SK-N-SH (cell line): ENCODE data around the gene ADGRL3. TPM values are rescaled to one million over a fixed set of nuclear protein-coding genes. Genes with fewer than 3 reads are reported as not detected.

Experiments
- CTCF ChIA-PET: fragments of 300-600, 350-600 bp; formaldehyde crosslinking; extraction: SDS; loops from one replicate; lab custom pipeline; 2021; lab: Yijun Ruan, JAX
- POLR2A ChIA-PET: fragments of 350-600 bp; sonication (Branson Sonifier 250); formaldehyde crosslinking; extraction: SDS; loops from one replicate; lab custom pipeline; 2020; ENCODE audit warnings: antibody characterized with exemption, inconsistent platforms; lab: Yijun Ruan, JAX
- DNase-seq: peaks from one replicate; pipeline ENCODE4 v3.0.0; 2012
- H2AFZ ChIP-seq: fragments of 200-600 bp; sonication (generic); 2 replicates; pipeline ENCODE4 v1.8.1; 2016; ENCODE audit warnings: antibody characterized with exemption, mild to moderate bottlenecking, low read depth
- H3F3A ChIP-seq: fragments of 200-600 bp; sonication (generic); replicated peaks from 2 replicates; pipeline ENCODE3; 2016; ENCODE audit warnings: antibody characterized with exemption, mild to moderate bottlenecking; ENCODE audit not compliant: insufficient read depth
- H3K27ac ChIP-seq, 2 experiments: fragments of 200-500 bp in 1 of 2; fragments of 200-600 bp in 1 of 2; sonication (Bioruptor generic) in 1 of 2; sonication (generic), shearing (Covaris generic) in 1 of 2; 2 replicates each; pipeline versions ENCODE4 v1.5.1 to v1.6.1; 2014 to 2016; ENCODE audit warnings: low read depth in 2 of 2, inconsistent platforms in 1 of 2, low read length in 1 of 2, mild to moderate bottlenecking in 1 of 2, mixed read lengths in 1 of 2
- H3K27me3 ChIP-seq: fragments of 200-600 bp; sonication (generic), shearing (Covaris generic); 2 replicates; pipeline ENCODE4 v1.6.1; 2016; ENCODE audit warnings: mixed run types; ENCODE audit not compliant: insufficient read depth
- H3K36me3 ChIP-seq, 2 experiments: fragments of 200-500 bp in 1 of 2; fragments of 200-600 bp in 1 of 2; sonication (Bioruptor generic) in 1 of 2; sonication (generic) in 1 of 2; replicated peaks in 1 of 2; 2 replicates each; pipeline versions ENCODE3 to v1.5.1; 2014 to 2016; ENCODE audit warnings: low read length in 1 of 2, mild to moderate bottlenecking in 1 of 2; ENCODE audit not compliant: insufficient read depth in 2 of 2, control insufficient read depth in 1 of 2
- H3K4me1 ChIP-seq, 2 experiments: fragments of 200-500 bp in 1 of 2; fragments of 200-600 bp in 1 of 2; sonication (Bioruptor generic) in 1 of 2; sonication (generic), shearing (Covaris generic) in 1 of 2; 2 replicates each; pipeline versions ENCODE4 v1.5.1 to v1.6.1; 2014 to 2016; ENCODE audit warnings: low read depth in 1 of 2, low read length in 1 of 2, mixed run types in 1 of 2; ENCODE audit not compliant: insufficient read depth in 2 of 2, control insufficient read depth in 1 of 2
- H3K4me2 ChIP-seq: fragments of 200-600 bp; sonication (generic), shearing (Covaris generic); 2 replicates; pipeline ENCODE4 v1.6.1; 2017; ENCODE audit warnings: mixed run types
- H3K4me3 ChIP-seq, 2 experiments: fragments of 200-500 bp in 1 of 2; fragments of 200-600 bp in 1 of 2; sonication (Bioruptor generic) in 1 of 2; sonication (generic), shearing (Covaris generic) in 1 of 2; 2 replicates each; pipeline versions ENCODE4 v1.5.1 to v1.8.1; 2014 to 2016; ENCODE audit warnings: low read depth in 2 of 2, inconsistent platforms in 1 of 2, low read length in 1 of 2, mild to moderate bottlenecking in 1 of 2, mixed read lengths in 1 of 2, moderate library complexity in 1 of 2
- H3K79me2 ChIP-seq: fragments of 200-600 bp; sonication (generic); 2 replicates; pipeline ENCODE4 v1.8.1; 2017; ENCODE audit warnings: mild to moderate bottlenecking; ENCODE audit not compliant: insufficient read depth
- H3K9ac ChIP-seq: fragments of 200-600 bp; sonication (generic); 2 replicates; pipeline ENCODE4 v1.6.1; 2017; ENCODE audit warnings: mixed run types
- H3K9me2 ChIP-seq: fragments of 200-600 bp; sonication (generic); 2 replicates; pipeline ENCODE4 v1.6.1; 2017; ENCODE audit warnings: mixed run types
- H3K9me3 ChIP-seq: fragments of 200-600 bp; sonication (generic); 2 replicates; pipeline ENCODE4 v1.6.1; 2017; ENCODE audit warnings: mixed run types, mild to moderate bottlenecking, moderate library complexity
- H4K20me1 ChIP-seq: fragments of 200-600 bp; sonication (generic); 2 replicates; pipeline ENCODE4 v1.6.1; 2017; ENCODE audit warnings: mild to moderate bottlenecking, mixed run types; ENCODE audit not compliant: insufficient read depth
- CHD2 ChIP-seq: fragments of 150-350 bp; IDR thresholded peaks from 2 replicates; pipeline ENCODE4 v1.6.1; 2018; ENCODE audit warnings: low read length; ENCODE audit not compliant: partially characterized antibody
- CTCF ChIP-seq: fragments of 200-600 bp; sonication (generic); IDR thresholded peaks from 2 replicates; pipeline ENCODE4 v1.6.1; 2017; ENCODE audit warnings: antibody characterized with exemption, mild to moderate bottlenecking, moderate library complexity
- EP300 ChIP-seq, 2 experiments: IDR thresholded peaks; 2 replicates each; pipeline versions ENCODE4 v1.4.0 to v1.6.1; 2012; ENCODE audit warnings: borderline replicate concordance in 1 of 2, low read depth in 1 of 2, low read length in 1 of 2
- JUND ChIP-seq: IDR thresholded peaks from 2 replicates; pipeline ENCODE4 v1.4.0; 2012
- MAX ChIP-seq: IDR thresholded peaks from 2 replicates; pipeline ENCODE4 v1.4.0; 2012; ENCODE audit warnings: low read depth
- MEF2A ChIP-seq: IDR thresholded peaks from 2 replicates; pipeline ENCODE4 v1.4.0; 2012; ENCODE audit warnings: low read depth, borderline replicate concordance
- NFIC ChIP-seq: IDR thresholded peaks from 2 replicates; pipeline ENCODE4 v1.4.0; 2012; ENCODE audit warnings: borderline replicate concordance
- RCOR1 ChIP-seq: fragments of 150-350 bp; IDR thresholded peaks from 2 replicates; pipeline ENCODE4 v1.6.1; 2017; ENCODE audit warnings: antibody characterized with exemption, low read length
- REST ChIP-seq: IDR thresholded peaks from 2 replicates; pipeline ENCODE4 v1.6.1; 2012; ENCODE audit warnings: mild to moderate bottlenecking, low read depth, low read length, moderate library complexity
- SMC3 ChIP-seq: IDR thresholded peaks from 2 replicates; pipeline ENCODE4 v1.6.1; 2012; ENCODE audit warnings: low read depth, low read length, improper control_type of control experiment
- TEAD4 ChIP-seq: IDR thresholded peaks from 2 replicates; pipeline ENCODE4 v1.4.0; 2012; ENCODE audit warnings: mild to moderate bottlenecking, borderline replicate concordance; ENCODE audit not compliant: insufficient read depth
- WGBS: methylation state at CpG from one replicate; pipeline ENCODE4 v1.1.6; 2017; ENCODE audit warnings: low lambda C conversion rate; 5-methylcytosine and 5-hydroxymethylcytosine counted together
- polyA plus RNA-seq, 3 experiments: library from polyadenylated mRNA; depleted of rRNA; stranded (reverse); fragments of >200 nt; gene quantifications; 2 replicates each; pipeline ENCODE4 v1.2.3, GENCODE V29; 2012

The ADGRL3 gene
- polyA plus RNA-seq, 1 of the 3 experiments (the other 2 are of a cell fraction): 0.03 TPM

DNA sequence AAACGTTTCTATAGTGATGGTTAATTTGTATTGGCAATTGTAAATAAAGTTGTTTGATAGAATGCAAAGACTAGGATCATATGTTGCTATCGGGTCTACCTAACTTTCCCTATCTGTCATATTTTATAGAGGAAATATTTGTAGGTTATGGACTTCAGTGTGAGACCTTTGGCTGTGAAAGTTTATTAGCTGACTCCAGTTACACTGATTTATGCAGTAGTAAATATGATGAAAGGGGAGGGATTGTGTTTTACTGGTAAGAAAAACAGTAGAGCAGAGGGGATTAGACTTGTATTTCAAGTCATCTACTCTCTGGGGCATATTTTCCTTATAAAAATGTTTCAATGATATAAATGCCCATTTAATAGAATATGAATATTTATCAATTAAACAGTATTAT lies 43.8 kb downstream of the ADGRL3 start:
- H2AFZ ChIP-seq: no peak overlapping the region
- no peaks in the 10 kb centered on the region for H3K27me3 ChIP-seq
- H3K9me2 ChIP-seq: no peaks in the 10 kb centered on the region
- H3K4me3 ChIP-seq: no peak overlapping the region
- H3F3A ChIP-seq: no peaks in the 10 kb centered on the region
- WGBS: 16% methylated on average over 2 of the region's 2 CpGs
- no peak for DNase-seq
- no peak overlapping the region for H3K27ac ChIP-seq
- no peak overlapping the region for H3K4me2 ChIP-seq
- H3K79me2 ChIP-seq: no peaks in the 10 kb centered on the region
- ChIA-PET POLR2A (no interaction called here), CTCF (no interaction called here)
- no peak overlapping the region for H3K9ac ChIP-seq
- no peaks in the 10 kb centered on the region for H3K4me1 ChIP-seq
- no peaks in the 10 kb centered on the region for H3K9me3 ChIP-seq
- H4K20me1 ChIP-seq: no peaks in the 10 kb centered on the region
- TF ChIP-seq MEF2A: no peak
- no peak for TF ChIP-seq REST
- no peak for TF ChIP-seq TEAD4
- no peak for TF ChIP-seq CTCF
- no peak for TF ChIP-seq RCOR1
- no peak for TF ChIP-seq SMC3
- no peak for TF ChIP-seq EP300 (IDR thresholded peaks at IDR 0.05; ENCODE audit: borderline replicate concordance in 1 of 2, low read depth in 1 of 2, low read length in 1 of 2)
- TF ChIP-seq MAX: no peak
- H3K36me3 ChIP-seq: no peaks in the 10 kb centered on the region

DNA sequence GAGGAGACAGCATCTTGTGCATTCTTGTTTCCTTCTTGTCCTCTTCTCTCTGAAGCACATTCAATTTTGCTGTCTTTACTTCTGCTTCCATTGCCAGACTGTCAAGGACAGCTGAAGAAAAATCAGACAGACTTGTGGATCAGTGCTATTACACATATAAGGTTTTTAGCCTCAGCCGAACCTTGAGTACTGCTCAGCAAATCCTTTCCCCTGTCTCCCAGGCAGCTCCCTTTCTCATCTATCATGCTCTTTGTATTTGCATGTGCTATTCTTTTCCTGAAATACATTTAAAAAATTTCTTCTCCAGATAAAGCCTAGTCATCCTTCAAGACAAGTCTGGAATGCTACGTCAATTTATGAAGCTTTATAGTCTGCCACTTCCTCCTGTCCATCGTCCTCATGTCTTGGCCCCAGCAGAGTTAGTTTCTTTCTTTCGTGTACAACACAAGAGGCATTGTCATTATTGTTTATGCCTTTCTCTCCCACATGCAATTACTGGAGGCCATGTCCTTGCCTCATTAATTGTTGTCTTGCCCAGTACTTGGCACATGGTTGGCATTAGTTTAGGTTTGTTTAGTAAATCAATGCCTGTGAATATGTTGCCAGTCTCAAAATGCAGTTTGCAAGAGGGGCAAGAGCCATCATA lies 45.1 kb downstream of the ADGRL3 start:
- CTCF ChIA-PET: no interaction called here
- POLR2A ChIA-PET: no interaction called here
- no peak overlapping the region for H3K9ac ChIP-seq

More for the DNA sequence above, 45.1 kb downstream of the ADGRL3 start:
- Histone ChIP-seq H4K20me1 (no peaks in the 10 kb centered on the region), H3K79me2 (no peaks in the 10 kb centered on the region), H3K27ac (no peak overlapping the region), H3K27me3 (no peaks in the 10 kb centered on the region), H3F3A (no peaks in the 10 kb centered on the region), H3K9me3 (no peaks in the 10 kb centered on the region), H2AFZ (no peak overlapping the region), H3K9me2 (no peaks in the 10 kb centered on the region), H3K4me3 (no peak overlapping the region), H3K36me3 (no peaks in the 10 kb centered on the region), H3K4me1 (no peaks in the 10 kb centered on the region), H3K4me2 (no peak overlapping the region)
- 45% methylated on average over 4 of the region's 4 CpGs for WGBS
- DNase-seq: no peak
- no peak for TF ChIP-seq JUND
- no peak for TF ChIP-seq CHD2
- no peak for TF ChIP-seq NFIC
